GM13977 (cell line): ENCODE data around the gene SPOP.
A peak's percentile ranks its signal among the peaks of the same experiment; 100 is the strongest.
"Not testable (repeated sequence)": the region's sequence is repeated elsewhere in the genome, so short reads cannot be mapped to it uniquely, and the experiment has no call there.

Experiments used
- DNase-seq: peaks from one replicate; pipeline ENCODE4 v3.0.0; 2012; ENCODE audit warnings: low spot score
- CTCF ChIP-seq: IDR thresholded peaks from 2 replicates; pipeline ENCODE4 v1.5.1; 2012; ENCODE audit warnings: mild to moderate bottlenecking, control low read depth; ENCODE audit not compliant: insufficient read depth; ENCODE audit errors: extremely low read depth, missing control alignments
- in situ Hi-C: fragments of 300-500 bp; cut with MboI; formaldehyde crosslinking; loops from one replicate; pipeline ENCODE4 v1.12.0; 2022; ENCODE audit warnings: low sequenced_read_pairs, low pct_unique_long_range_greater_than_20kb, mixed read lengths, inconsistent platforms; ENCODE audit not compliant: unreplicated experiment

Gene SPOP

GRCh38 chr17:49677134-49677932 is 564 bp downstream of the SPOP start:
- no peak for TF ChIP-seq CTCF
- in situ Hi-C loops, result no loop called here
- peak; percentile 94 for DNase-seq

DNA sequence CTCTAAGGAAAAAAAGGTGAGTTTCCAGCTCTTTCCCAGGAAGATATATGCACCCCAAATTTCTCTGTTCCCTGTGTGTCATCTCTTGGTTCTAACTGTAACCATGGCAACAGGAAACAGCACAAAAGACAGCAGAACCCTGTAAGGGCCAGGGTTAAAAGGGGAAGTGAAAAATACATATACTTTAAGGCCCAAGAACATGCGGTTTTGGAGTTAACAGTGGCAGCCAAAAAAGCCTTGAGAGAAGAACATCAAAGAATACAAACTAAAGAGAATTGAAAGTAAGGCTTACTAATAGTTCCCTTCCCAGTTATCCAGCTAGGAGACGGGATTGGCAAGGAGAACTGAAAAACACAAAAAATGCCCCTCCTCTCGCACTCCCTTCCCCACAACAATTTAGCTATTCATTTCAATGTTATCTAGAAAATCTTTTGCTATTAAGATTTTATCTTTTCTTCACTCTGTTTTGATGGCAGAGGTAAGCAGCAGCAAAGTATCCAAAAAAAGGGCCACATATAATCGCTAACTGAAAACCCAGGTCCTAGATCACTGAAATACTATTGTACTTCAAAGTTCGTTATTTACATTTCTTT is 1.5 kb downstream of the SPOP start:
- in situ Hi-C loops, result no loop called here
- DNase-seq, result peak; percentile 84
- no peak for TF ChIP-seq CTCF

DNA sequence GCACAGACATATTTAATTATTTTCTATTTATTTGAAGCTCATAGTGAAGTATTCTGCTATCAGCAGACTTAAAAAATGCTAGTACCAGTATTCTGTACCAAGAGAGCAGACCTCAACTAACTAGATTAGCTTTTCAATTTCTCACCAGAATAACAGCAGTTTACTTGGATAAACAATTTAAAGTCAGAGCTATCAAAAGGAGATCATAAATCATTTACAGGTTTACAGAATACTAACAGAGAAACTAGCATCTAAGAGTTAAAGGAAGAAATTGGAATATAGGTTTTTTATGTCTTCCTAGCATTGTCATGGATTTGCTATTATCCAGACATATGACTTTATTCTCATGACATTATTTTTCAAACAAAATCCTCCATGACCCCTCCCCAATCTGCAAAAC is 3.4 kb downstream of the SPOP start:
- no peak for TF ChIP-seq CTCF
- in situ Hi-C loops, result no loop called here
- no peak for DNase-seq

DNA sequence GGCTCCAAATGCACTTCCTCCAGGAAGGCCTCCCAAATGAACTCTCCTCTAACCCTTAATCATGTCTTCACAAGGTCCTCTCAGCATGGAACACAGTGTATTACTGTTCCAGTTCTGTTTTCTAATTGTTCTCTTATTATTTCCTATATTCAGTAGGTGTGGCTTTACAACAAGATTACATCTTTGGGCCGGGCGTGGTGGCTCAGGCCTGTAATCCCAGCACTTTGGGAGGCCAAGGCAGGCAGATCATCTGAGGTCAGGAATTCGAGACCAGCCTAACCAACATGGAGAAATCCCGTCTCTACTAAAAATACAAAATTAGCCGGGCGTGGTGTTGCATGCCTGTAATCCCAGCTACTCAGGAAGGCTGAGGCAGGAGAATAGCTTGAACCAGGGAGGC is 4.2 kb downstream of the SPOP start:
- in situ Hi-C loops, DNase-seq: not testable (repeated sequence)

GRCh38 chr17:49670641-49671040 is 7.3 kb downstream of the SPOP start:
- TF ChIP-seq CTCF, result no peak
- in situ Hi-C loops, result no loop called here
- no peak for DNase-seq

DNA sequence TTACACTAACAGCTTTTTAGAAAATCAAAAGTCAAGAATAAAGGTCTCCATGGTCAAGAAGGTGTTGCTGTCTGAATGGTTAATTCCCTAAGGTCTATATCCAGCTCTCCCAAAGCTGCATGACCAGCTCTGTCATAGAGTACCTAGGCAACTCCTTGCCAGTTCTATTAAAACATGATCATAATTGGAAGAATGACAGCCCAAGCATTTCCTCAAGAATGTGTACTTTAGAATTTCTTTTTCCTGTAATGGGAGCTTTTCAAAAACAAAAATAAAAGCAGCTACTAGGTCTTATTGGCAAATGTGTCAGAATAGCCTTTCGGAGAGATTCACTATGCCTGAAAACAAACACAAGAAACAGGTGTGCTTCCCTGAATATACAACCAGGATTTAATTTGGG is 7.9 kb downstream of the SPOP start:
- TF ChIP-seq CTCF, result no peak
- in situ Hi-C loops, result no loop called here
- DNase-seq, result no peak

GRCh38 chr17:49667854-49668253 is 10.0 kb downstream of the SPOP start:
- in situ Hi-C loops, result no loop called here
- TF ChIP-seq CTCF, result no peak
- no peak for DNase-seq
